ENCODE results near the gene KRTAP8-1. TPM values are rescaled to one million over a fixed set of nuclear protein-coding genes. Genes with fewer than 3 reads are reported as not detected.

The KRTAP8-1 gene
- total and polyA plus RNA-seq, 10 donors = not detected

Small RNA genes within 50 kb of the gene (small RNA-seq; reads per million reads assigned to genes)
- gene AP000244.1 = 0 reads per million in 4 donors
- 0 reads per million in 4 donors for gene KRTAP8-2P
- gene KRTAP8-3P = 0 reads per million in 4 donors

Other genes starting within 250 kb of the KRTAP8-1 start
- gene KRTAP22-2, start 222.9 kb downstream of the KRTAP8-1 start, total RNA-seq = not detected
- not detected for gene KRTAP22-2, start 222.9 kb downstream of the KRTAP8-1 start, polyA plus RNA-seq
- gene KRTAP6-3, start 220.8 kb downstream of the KRTAP8-1 start, total RNA-seq = not detected
- gene KRTAP6-3, start 220.8 kb downstream of the KRTAP8-1 start, polyA plus RNA-seq = not detected
- not detected for gene KRTAP6-2, start 214.4 kb downstream of the KRTAP8-1 start, total RNA-seq
- gene KRTAP6-2, start 214.4 kb downstream of the KRTAP8-1 start, polyA plus RNA-seq = not detected
- not detected for gene KRTAP22-1, start 212.2 kb downstream of the KRTAP8-1 start, total RNA-seq
- not detected for gene KRTAP22-1, start 212.2 kb downstream of the KRTAP8-1 start, polyA plus RNA-seq
- gene KRTAP6-1, start 199.3 kb downstream of the KRTAP8-1 start, total RNA-seq = not detected
- gene KRTAP6-1, start 199.3 kb downstream of the KRTAP8-1 start, polyA plus RNA-seq = not detected
- not detected for gene KRTAP20-1, start 196.8 kb downstream of the KRTAP8-1 start, total RNA-seq
- gene KRTAP20-1, start 196.8 kb downstream of the KRTAP8-1 start, polyA plus RNA-seq = not detected
- gene KRTAP20-4, start 192.6 kb downstream of the KRTAP8-1 start, total RNA-seq = not detected
- not detected for gene KRTAP20-4, start 192.6 kb downstream of the KRTAP8-1 start, polyA plus RNA-seq
- not detected for gene KRTAP20-2, start 178.1 kb downstream of the KRTAP8-1 start, total RNA-seq
- gene KRTAP20-2, start 178.1 kb downstream of the KRTAP8-1 start, polyA plus RNA-seq = not detected
- gene KRTAP20-3, start 170.4 kb downstream of the KRTAP8-1 start, total RNA-seq = not detected
- not detected for gene KRTAP20-3, start 170.4 kb downstream of the KRTAP8-1 start, polyA plus RNA-seq
- gene KRTAP21-3, start 94.5 kb downstream of the KRTAP8-1 start, total RNA-seq = not detected
- gene KRTAP21-3, start 94.5 kb downstream of the KRTAP8-1 start, polyA plus RNA-seq = not detected
- gene KRTAP21-2, start 66.0 kb downstream of the KRTAP8-1 start, total RNA-seq = not detected
- gene KRTAP21-2, start 66.0 kb downstream of the KRTAP8-1 start, polyA plus RNA-seq = not detected
- gene KRTAP21-1, start 57.8 kb downstream of the KRTAP8-1 start, total RNA-seq = not detected
- not detected for gene KRTAP21-1, start 57.8 kb downstream of the KRTAP8-1 start, polyA plus RNA-seq
- not detected for gene KRTAP7-1, start 16.5 kb upstream of the KRTAP8-1 start, total RNA-seq
- not detected for gene KRTAP7-1, start 16.5 kb upstream of the KRTAP8-1 start, polyA plus RNA-seq
- not detected for gene KRTAP11-1, start 68.3 kb upstream of the KRTAP8-1 start, total RNA-seq
- not detected for gene KRTAP11-1, start 68.3 kb upstream of the KRTAP8-1 start, polyA plus RNA-seq
- not detected for gene KRTAP19-8, start 225.2 kb upstream of the KRTAP8-1 start, total RNA-seq
- gene KRTAP19-8, start 225.2 kb upstream of the KRTAP8-1 start, polyA plus RNA-seq = not detected